Mucosa of rectum (tissue), 2 donors: Measurements from ENCODE around the gene CEP162.

Experiments
- H3K27ac ChIP-seq, 2 donors: one replicate each; pipeline ENCODE4 v1.7.0; 2013; ENCODE audit warnings: inconsistent platforms in 2 of 2, low read depth in 2 of 2, low read length in 2 of 2
- H3K27me3 ChIP-seq, 2 donors: one replicate each; pipeline ENCODE4 v1.7.0; 2013; ENCODE audit warnings: low read length in 2 of 2; ENCODE audit not compliant: control insufficient read depth in 2 of 2, insufficient read depth in 2 of 2
- H3K36me3 ChIP-seq, 2 donors: one replicate each; pipeline ENCODE4 v1.7.0; 2013; ENCODE audit warnings: low read length in 2 of 2; ENCODE audit not compliant: control insufficient read depth in 2 of 2, insufficient read depth in 2 of 2
- H3K4me1 ChIP-seq, 2 donors: one replicate each; pipeline ENCODE4 v1.7.0; 2013; ENCODE audit warnings: low read length in 2 of 2, mild to moderate bottlenecking in 1 of 2; ENCODE audit not compliant: control insufficient read depth in 2 of 2, insufficient read depth in 2 of 2
- H3K4me3 ChIP-seq, 2 donors: one replicate each; pipeline ENCODE4 v1.7.0; 2013; ENCODE audit warnings: low read length in 2 of 2
- H3K9ac ChIP-seq, 2 donors: one replicate each; pipeline ENCODE4 v1.7.0; 2013; ENCODE audit warnings: low read length in 2 of 2, low read depth in 1 of 2, mild to moderate bottlenecking in 1 of 2
- H3K9me3 ChIP-seq, 2 donors: one replicate each; pipeline ENCODE4 v1.7.0; 2013; ENCODE audit warnings: low read length in 2 of 2; ENCODE audit not compliant: control insufficient read depth in 2 of 2
- donor health status: healthy.
- donor health status: Normal muscosa, but diverticular disease.

Gene CEP162

GRCh38 chr6:84161190-84161589 lies 66.3 kb downstream of the CEP162 start:
- H3K36me3 ChIP-seq = peaks cover 5 to 6% of the 10 kb centered on the region in 2 donors
- H3K9me3 ChIP-seq = no peaks in the 10 kb centered on the region
- H3K9ac ChIP-seq = no peak overlapping the region
- H3K27me3 ChIP-seq = no peaks in the 10 kb centered on the region
- no peak overlapping the region for H3K4me3 ChIP-seq
- H3K27ac ChIP-seq = no peak overlapping the region
- H3K4me1 ChIP-seq = no peaks in the 10 kb centered on the region

GRCh38 chr6:84156306-84156705 lies 71.1 kb downstream of the CEP162 start:
- H3K4me1 ChIP-seq = no peaks in the 10 kb centered on the region
- no peaks in the 10 kb centered on the region for H3K27me3 ChIP-seq
- H3K9ac ChIP-seq = no peak overlapping the region
- H3K27ac ChIP-seq = no peak overlapping the region
- peaks cover 17 to 20% of the 10 kb centered on the region in 2 donors for H3K36me3 ChIP-seq
- H3K4me3 ChIP-seq = no peak overlapping the region
- no peaks in the 10 kb centered on the region for H3K9me3 ChIP-seq

GRCh38 chr6:84151669-84152068 lies 75.8 kb downstream of the CEP162 start:
- Histone ChIP-seq H3K9me3 (no peaks in the 10 kb centered on the region), H3K27ac (no peak overlapping the region), H3K9ac (no peak overlapping the region), H3K36me3 (peaks cover 15 to 17% of the 10 kb centered on the region in 2 donors), H3K4me1 (no peaks in the 10 kb centered on the region), H3K27me3 (no peaks in the 10 kb centered on the region), H3K4me3 (no peak overlapping the region)

GRCh38 chr6:84150705-84151104 lies 76.7 kb downstream of the CEP162 start:
- H3K36me3 ChIP-seq = peaks cover 15 to 17% of the 10 kb centered on the region in 2 donors
- no peaks in the 10 kb centered on the region for H3K9me3 ChIP-seq
- H3K9ac ChIP-seq = no peak overlapping the region
- H3K4me1 ChIP-seq = no peaks in the 10 kb centered on the region
- H3K27me3 ChIP-seq = no peaks in the 10 kb centered on the region
- H3K27ac ChIP-seq = no peak overlapping the region
- H3K4me3 ChIP-seq = no peak overlapping the region

GRCh38 chr6:84141521-84141920 lies 85.9 kb downstream of the CEP162 start:
- no peaks in the 10 kb centered on the region for H3K27me3 ChIP-seq
- no peak overlapping the region for H3K4me3 ChIP-seq
- no peaks in the 10 kb centered on the region for H3K9me3 ChIP-seq
- peaks cover 0 to 3% of the 10 kb centered on the region in 2 donors for H3K36me3 ChIP-seq
- H3K9ac ChIP-seq = no peak overlapping the region
- H3K27ac ChIP-seq = no peak overlapping the region
- H3K4me1 ChIP-seq = no peaks in the 10 kb centered on the region

GRCh38 chr6:84139311-84139710 lies 88.1 kb downstream of the CEP162 start:
- no peak overlapping the region for H3K4me3 ChIP-seq

GRCh38 chr6:84137989-84138575 lies 89.4 kb downstream of the CEP162 start:
- Histone ChIP-seq H3K9ac (no peak overlapping the region), H3K9me3 (no peaks in the 10 kb centered on the region), H3K36me3 (peaks cover 3% of the 10 kb centered on the region in 2 donors), H3K4me3 (no peak overlapping the region), H3K27ac (no peak overlapping the region), H3K27me3 (no peaks in the 10 kb centered on the region), H3K4me1 (no peaks in the 10 kb centered on the region)

More at GRCh38 chr6:84139311-84139710, 88.1 kb downstream of the CEP162 start:
- no peaks in the 10 kb centered on the region for H3K9me3 ChIP-seq
- H3K9ac ChIP-seq = no peak overlapping the region
- H3K4me1 ChIP-seq = no peaks in the 10 kb centered on the region
- no peak overlapping the region for H3K27ac ChIP-seq
- H3K27me3 ChIP-seq = no peaks in the 10 kb centered on the region
- H3K36me3 ChIP-seq = peaks cover 0 to 3% of the 10 kb centered on the region in 2 donors

GRCh38 chr6:84137051-84137375 lies 90.4 kb downstream of the CEP162 start:
- Histone ChIP-seq H3K36me3 (peaks cover 3% of the 10 kb centered on the region in 2 donors), H3K27ac (no peak overlapping the region), H3K9me3 (no peaks in the 10 kb centered on the region), H3K4me3 (no peak overlapping the region), H3K4me1 (no peaks in the 10 kb centered on the region), H3K27me3 (no peaks in the 10 kb centered on the region), H3K9ac (no peak overlapping the region)

GRCh38 chr6:84136364-84137050 lies 90.9 kb downstream of the CEP162 start:
- H3K36me3 ChIP-seq = peaks cover 3% of the 10 kb centered on the region in 2 donors
- H3K9ac ChIP-seq = no peak overlapping the region
- H3K4me3 ChIP-seq = no peak overlapping the region
- H3K27ac ChIP-seq = no peak overlapping the region
- H3K4me1 ChIP-seq = no peaks in the 10 kb centered on the region
- no peaks in the 10 kb centered on the region for H3K9me3 ChIP-seq
- no peaks in the 10 kb centered on the region for H3K27me3 ChIP-seq

GRCh38 chr6:84135291-84135690 lies 92.2 kb downstream of the CEP162 start:
- Histone ChIP-seq H3K4me3 (no peak overlapping the region), H3K27me3 (no peaks in the 10 kb centered on the region), H3K9me3 (no peaks in the 10 kb centered on the region), H3K36me3 (peaks cover 3% of the 10 kb centered on the region in 2 donors), H3K27ac (no peak overlapping the region), H3K9ac (no peak overlapping the region), H3K4me1 (no peaks in the 10 kb centered on the region)
